Fibroblast of lung (primary cell): ENCODE measurements around the gene RAPGEF5. TPM values are rescaled to one million over a fixed set of nuclear protein-coding genes. Genes with fewer than 3 reads are reported as not detected.

ENCODE experiments used
- DNase-seq, 2 donors: peaks; one replicate each; pipeline versions ENCODE4 v3.0.0 to v3.0.0-alpha.2; 2010; ENCODE audit warnings: low read depth in 2 of 2
- H2AFZ ChIP-seq: 2 replicates; pipeline ENCODE4 v1.5.1; 2012; ENCODE audit warnings: low read length, control low read depth, inconsistent platforms
- H3K27ac ChIP-seq: 2 replicates; pipeline ENCODE4 v1.5.1; 2011; ENCODE audit warnings: low read length, control low read depth; ENCODE audit not compliant: insufficient read depth
- H3K27me3 ChIP-seq: 2 replicates; pipeline ENCODE4 v1.5.1; 2011; ENCODE audit warnings: mild to moderate bottlenecking, low read length; ENCODE audit not compliant: control insufficient read depth, insufficient read depth
- H3K36me3 ChIP-seq: 2 replicates; pipeline ENCODE4 v1.5.1; 2011; ENCODE audit warnings: low read length; ENCODE audit not compliant: control insufficient read depth, insufficient read depth
- H3K4me1 ChIP-seq: 2 replicates; pipeline ENCODE4 v1.5.1; 2011; ENCODE audit warnings: low read length; ENCODE audit not compliant: control insufficient read depth, insufficient read depth; ENCODE audit errors: extremely low read depth
- H3K4me2 ChIP-seq: 2 replicates; pipeline ENCODE4 v1.5.1; 2011; ENCODE audit warnings: low read length, control low read depth; ENCODE audit not compliant: insufficient read depth; ENCODE audit errors: extremely low read depth
- H3K4me3 ChIP-seq, 4 experiments: fragments of 200-600 bp in 1 of 4; sonication (generic) in 1 of 4; replicated peaks in 1 of 4; 2 replicates each; pipeline ENCODE4 v1.5.1; 2011 to 2016; ENCODE audit warnings: low read length in 4 of 4, low read depth in 3 of 4, mild to moderate bottlenecking in 3 of 4, control low read depth in 2 of 4, inconsistent platforms in 1 of 4, mixed read lengths in 1 of 4; ENCODE audit not compliant: insufficient read depth in 1 of 4; ENCODE audit errors: control extremely low read depth in 1 of 4
- H3K79me2 ChIP-seq: 2 replicates; pipeline ENCODE4 v1.5.1; 2012; ENCODE audit warnings: mild to moderate bottlenecking, low read length, inconsistent platforms; ENCODE audit not compliant: control insufficient read depth, insufficient read depth
- H3K9ac ChIP-seq: 2 replicates; pipeline ENCODE4 v1.5.1; 2011; ENCODE audit warnings: mild to moderate bottlenecking, low read length, control low read depth; ENCODE audit not compliant: insufficient read depth
- H3K9me3 ChIP-seq: 2 replicates; pipeline ENCODE4 v1.5.1; 2012; ENCODE audit warnings: low read depth, low read length; ENCODE audit not compliant: control insufficient read depth, insufficient read depth
- H4K20me1 ChIP-seq: 2 replicates; pipeline ENCODE4 v1.5.1; 2011; ENCODE audit warnings: low read length; ENCODE audit not compliant: control insufficient read depth, insufficient read depth; ENCODE audit errors: extremely low read depth
- EZH2 ChIP-seq: IDR thresholded peaks from 2 replicates; pipeline ENCODE4 v1.5.1; 2012; ENCODE audit warnings: low read length, control low read depth, mild to moderate bottlenecking; ENCODE audit errors: missing control alignments
- polyA plus RNA-seq, 2 donors: library from polyadenylated mRNA; depleted of rRNA in 1 of 2; stranded (reverse) in 1 of 2; unstranded in 1 of 2; fragments of >200 nt; gene quantifications; 2 replicates each; pipeline ENCODE4 v1.2.1, GENCODE V29; 2011 to 2012; ENCODE audit warnings: missing spikeins in 1 of 2
- total RNA-seq: library from RNA; depleted of rRNA; stranded (reverse); fragments of >200 nt; gene quantifications from 2 replicates; pipeline ENCODE4 v1.2.1, GENCODE V29; 2014
- TF ChIP-seq, protein P1 (sequence below), 2 donors: IDR thresholded peaks in 1 of 2; conservative IDR thresholded peaks in 1 of 2; 1 replicate in 1 of 2; 2 replicates in 1 of 2; pipeline ENCODE4 v1.5.1; 2011 to 2012; ENCODE audit warnings: low read length in 2 of 2, control low read depth in 1 of 2, inconsistent platforms in 1 of 2, low read depth in 1 of 2, mild to moderate bottlenecking in 1 of 2

RAPGEF5 gene
- total and polyA plus RNA-seq, 2 donors (not counting 1 experiment from before 2014, with no cell fraction given) = 1.4 to 1.5 TPM

DNA sequence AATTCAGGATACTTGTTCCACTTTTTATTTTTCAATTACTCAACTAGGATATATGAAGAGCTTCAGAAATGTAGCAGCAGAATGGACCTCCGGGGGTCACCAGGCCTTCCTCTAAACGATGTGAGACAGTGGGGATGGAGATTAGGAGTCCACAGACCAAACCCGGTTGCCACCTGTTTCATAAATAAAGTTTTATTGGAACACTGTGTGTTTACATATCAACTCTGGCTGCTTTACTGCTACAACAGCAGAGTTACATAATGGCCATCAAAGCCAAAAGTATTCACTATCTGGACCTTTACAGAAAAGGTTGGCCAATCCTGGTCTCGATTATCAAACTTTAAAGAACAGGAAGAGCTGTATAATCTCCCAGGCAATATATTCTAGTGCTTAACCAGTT, 30.8 kb downstream of the RAPGEF5 start:
- no peaks in the 10 kb centered on the region for H3K79me2 ChIP-seq
- no peak overlapping the region for H3K9ac ChIP-seq
- no peaks in the 10 kb centered on the region for H4K20me1 ChIP-seq
- no peak for DNase-seq
- no peak for TF ChIP-seq EZH2
- TF ChIP-seq, protein P1, sequence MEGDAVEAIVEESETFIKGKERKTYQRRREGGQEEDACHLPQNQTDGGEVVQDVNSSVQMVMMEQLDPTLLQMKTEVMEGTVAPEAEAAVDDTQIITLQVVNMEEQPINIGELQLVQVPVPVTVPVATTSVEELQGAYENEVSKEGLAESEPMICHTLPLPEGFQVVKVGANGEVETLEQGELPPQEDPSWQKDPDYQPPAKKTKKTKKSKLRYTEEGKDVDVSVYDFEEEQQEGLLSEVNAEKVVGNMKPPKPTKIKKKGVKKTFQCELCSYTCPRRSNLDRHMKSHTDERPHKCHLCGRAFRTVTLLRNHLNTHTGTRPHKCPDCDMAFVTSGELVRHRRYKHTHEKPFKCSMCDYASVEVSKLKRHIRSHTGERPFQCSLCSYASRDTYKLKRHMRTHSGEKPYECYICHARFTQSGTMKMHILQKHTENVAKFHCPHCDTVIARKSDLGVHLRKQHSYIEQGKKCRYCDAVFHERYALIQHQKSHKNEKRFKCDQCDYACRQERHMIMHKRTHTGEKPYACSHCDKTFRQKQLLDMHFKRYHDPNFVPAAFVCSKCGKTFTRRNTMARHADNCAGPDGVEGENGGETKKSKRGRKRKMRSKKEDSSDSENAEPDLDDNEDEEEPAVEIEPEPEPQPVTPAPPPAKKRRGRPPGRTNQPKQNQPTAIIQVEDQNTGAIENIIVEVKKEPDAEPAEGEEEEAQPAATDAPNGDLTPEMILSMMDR (conservative IDR thresholded peaks at IDR 0.05 in 1 of 2, IDR thresholded peaks at IDR 0.05 in 1 of 2; ENCODE audit: low read depth in 1 of 2, low read length in 2 of 2) = no peak
- H3K4me2 ChIP-seq = no peak overlapping the region
- H3K4me1 ChIP-seq = no peaks in the 10 kb centered on the region
- H3K36me3 ChIP-seq = no peaks in the 10 kb centered on the region
- H3K9me3 ChIP-seq = no peaks in the 10 kb centered on the region
- H3K27ac ChIP-seq = no peak overlapping the region
- H3K27me3 ChIP-seq = no peaks in the 10 kb centered on the region
- H2AFZ ChIP-seq = no peak overlapping the region
- no peak overlapping the region for H3K4me3 ChIP-seq

DNA sequence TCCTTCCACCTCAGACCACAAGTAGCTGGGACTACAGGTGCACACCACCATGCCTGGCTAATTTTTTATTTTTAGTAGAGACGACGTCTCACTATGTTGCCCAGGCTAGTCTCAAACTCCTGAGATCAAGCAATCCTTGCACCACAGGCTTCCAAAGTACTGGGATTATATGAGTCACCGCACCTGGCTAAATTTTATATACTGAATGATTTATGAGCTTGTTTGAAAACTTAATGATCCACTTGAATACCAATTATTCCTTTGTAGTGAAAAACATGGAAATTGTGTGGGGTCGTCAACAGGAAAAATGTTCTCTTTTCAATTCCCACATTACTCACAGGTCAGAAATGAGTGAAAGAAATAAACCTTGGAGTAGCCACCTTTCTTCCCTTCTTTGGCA, 31.3 kb downstream of the RAPGEF5 start:
- Histone ChIP-seq H3K4me2 (no peak overlapping the region), H3K27me3 (no peaks in the 10 kb centered on the region), H3K79me2 (no peaks in the 10 kb centered on the region), H4K20me1 (no peaks in the 10 kb centered on the region), H3K4me3 (no peak overlapping the region), H3K9ac (no peak overlapping the region), H2AFZ (no peak overlapping the region), H3K27ac (no peak overlapping the region), H3K9me3 (no peaks in the 10 kb centered on the region), H3K4me1 (no peaks in the 10 kb centered on the region), H3K36me3 (no peaks in the 10 kb centered on the region)
- no peak for TF ChIP-seq EZH2
- TF ChIP-seq, protein P1 (conservative IDR thresholded peaks at IDR 0.05 in 1 of 2, IDR thresholded peaks at IDR 0.05 in 1 of 2; ENCODE audit: low read depth in 1 of 2, low read length in 2 of 2) = no peak
- no peak for DNase-seq

DNA sequence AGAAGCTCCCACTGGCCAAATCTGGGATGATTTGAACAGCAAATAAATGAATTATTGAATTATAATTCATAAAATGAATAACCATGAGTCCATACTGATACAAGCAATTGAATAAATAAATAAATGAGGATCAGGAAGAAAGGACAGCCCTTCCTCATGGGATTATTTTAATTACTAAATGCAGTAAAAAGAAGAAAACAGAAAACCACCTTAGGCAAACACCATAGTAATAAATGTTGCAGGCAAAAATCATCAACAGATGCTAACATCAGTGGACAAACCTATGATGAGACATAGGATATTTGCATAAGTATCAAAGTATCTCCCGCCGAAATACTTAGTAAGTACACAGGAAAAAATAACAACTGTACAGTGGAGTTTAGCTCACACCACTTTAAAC, 33.2 kb downstream of the RAPGEF5 start:
- DNase-seq = no peak
- Histone ChIP-seq H3K4me2 (no peak overlapping the region), H3K27me3 (no peaks in the 10 kb centered on the region), H3K27ac (no peak overlapping the region), H4K20me1 (no peaks in the 10 kb centered on the region), H3K9ac (no peak overlapping the region), H3K4me3 (no peak overlapping the region), H3K9me3 (no peaks in the 10 kb centered on the region), H3K36me3 (no peaks in the 10 kb centered on the region), H3K4me1 (no peaks in the 10 kb centered on the region), H2AFZ (no peak overlapping the region), H3K79me2 (no peaks in the 10 kb centered on the region)
- TF ChIP-seq, protein P1 (conservative IDR thresholded peaks at IDR 0.05 in 1 of 2, IDR thresholded peaks at IDR 0.05 in 1 of 2; ENCODE audit: low read depth in 1 of 2, low read length in 2 of 2) = no peak
- no peak for TF ChIP-seq EZH2
